HG03064 (cell line): ENCODE data around the gene RTP3.
"Not testable (repeated sequence)": the region's sequence is repeated elsewhere in the genome, so short reads cannot be mapped to it uniquely, and the experiment has no call there.

Experiments
- ATAC-seq: cut with Tn5 transposase; IDR thresholded peaks from one replicate; pipeline ENCODE4 v1.9.1; 2021; ENCODE audit warnings: low read depth; ENCODE audit not compliant: unreplicated experiment

RTP3 gene

GRCh38 chr3:46542801-46543201 is 45.0 kb downstream of the RTP3 start:
- ATAC-seq = no peak

GRCh38 chr3:46544771-46545503 is 47.2 kb downstream of the RTP3 start:
- ATAC-seq = no peak

GRCh38 chr3:46545818-46546630 is 48.2 kb downstream of the RTP3 start:
- no peak for ATAC-seq

- no peak for ATAC-seq
Measured at GRCh38 chr3:46546896-46547440, 49.2 kb downstream of the RTP3 start.

- ATAC-seq = not testable (repeated sequence)
Measured at GRCh38 chr3:46548611-46549010, 50.8 kb downstream of the RTP3 start.

GRCh38 chr3:46549408-46549904 is 51.7 kb downstream of the RTP3 start:
- no peak for ATAC-seq

GRCh38 chr3:46549989-46550388 is 52.2 kb downstream of the RTP3 start:
- no peak for ATAC-seq
